Measurements from ENCODE around the gene GALE. TPM values are rescaled to one million over a fixed set of nuclear protein-coding genes. Genes with fewer than 3 reads are reported as not detected.
"Not testable (repeated sequence)": the region's sequence is repeated elsewhere in the genome, so short reads cannot be mapped to it uniquely, and the experiment has no call there.

GALE gene
- total RNA-seq, 1 experiment from 2014 or later, result 86.0 TPM

DNA sequence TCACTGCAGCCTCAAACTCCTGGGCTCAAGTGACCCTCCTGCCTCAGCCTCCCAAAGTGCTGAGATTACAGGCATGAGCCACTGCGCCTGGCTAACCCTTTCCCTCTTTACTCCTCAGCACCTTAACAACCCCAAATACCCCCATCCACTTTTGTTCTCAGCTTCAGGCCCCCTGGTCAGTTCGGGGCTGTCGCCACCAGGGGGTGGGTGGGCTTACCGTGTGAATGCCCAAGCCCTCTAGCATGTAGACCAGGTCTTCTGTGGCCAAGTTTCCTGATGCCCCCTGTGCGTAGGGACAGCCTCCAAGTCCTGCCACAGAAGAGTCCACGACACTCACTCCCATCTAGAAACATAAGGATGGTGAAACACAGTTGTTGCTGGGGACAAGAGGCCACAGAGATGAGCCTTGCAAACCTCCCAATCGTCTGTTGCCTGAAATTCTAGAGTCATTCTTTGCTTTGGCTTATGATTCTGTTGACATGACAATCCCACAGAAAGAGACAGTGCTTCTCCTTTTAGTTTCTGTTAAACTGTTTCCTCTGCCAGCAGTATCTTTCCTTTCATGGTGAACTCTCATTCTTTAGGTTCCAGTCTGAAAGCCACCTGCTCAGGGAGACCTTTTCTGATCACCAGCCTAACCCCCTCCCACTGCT lies 3.8 kb upstream of the GALE start:
- DNase-seq (no peak), ATAC-seq (no peak)
- H4K20me1 ChIP-seq (ENCODE audit: low read length), result no peaks in the 10 kb centered on the region
- TF ChIP-seq, protein P1, sequence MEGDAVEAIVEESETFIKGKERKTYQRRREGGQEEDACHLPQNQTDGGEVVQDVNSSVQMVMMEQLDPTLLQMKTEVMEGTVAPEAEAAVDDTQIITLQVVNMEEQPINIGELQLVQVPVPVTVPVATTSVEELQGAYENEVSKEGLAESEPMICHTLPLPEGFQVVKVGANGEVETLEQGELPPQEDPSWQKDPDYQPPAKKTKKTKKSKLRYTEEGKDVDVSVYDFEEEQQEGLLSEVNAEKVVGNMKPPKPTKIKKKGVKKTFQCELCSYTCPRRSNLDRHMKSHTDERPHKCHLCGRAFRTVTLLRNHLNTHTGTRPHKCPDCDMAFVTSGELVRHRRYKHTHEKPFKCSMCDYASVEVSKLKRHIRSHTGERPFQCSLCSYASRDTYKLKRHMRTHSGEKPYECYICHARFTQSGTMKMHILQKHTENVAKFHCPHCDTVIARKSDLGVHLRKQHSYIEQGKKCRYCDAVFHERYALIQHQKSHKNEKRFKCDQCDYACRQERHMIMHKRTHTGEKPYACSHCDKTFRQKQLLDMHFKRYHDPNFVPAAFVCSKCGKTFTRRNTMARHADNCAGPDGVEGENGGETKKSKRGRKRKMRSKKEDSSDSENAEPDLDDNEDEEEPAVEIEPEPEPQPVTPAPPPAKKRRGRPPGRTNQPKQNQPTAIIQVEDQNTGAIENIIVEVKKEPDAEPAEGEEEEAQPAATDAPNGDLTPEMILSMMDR (conservative IDR thresholded peaks at IDR 0.05; ENCODE audit: low read depth, low read length), result peak; percentile 18; the same call in 1 of the 2 replicates
- no peak for TF ChIP-seq EZH2phosphoT487 (IDR thresholded peaks at IDR 0.05; ENCODE audit: borderline replicate concordance, low read length)
- BruUV-seq (replicated peaks), result no TSS peak
- no peaks in the 10 kb centered on the region for H3K9me2 ChIP-seq (replicated peaks; ENCODE audit: low read length)
- H3F3A ChIP-seq (ENCODE audit: low read length, unreplicated experiment), result no peaks in the 10 kb centered on the region
- no peak overlapping the region for H2AFZ ChIP-seq (ENCODE audit: low read length)
- ChIA-PET POLR2A (ENCODE audit: unreplicated experiment) (no interaction called here), CTCF (no interaction called here)
- intact Hi-C loops (cut with micrococcal nuclease), result loop anchor here (5.0 kb wide), 1 partner anchor 113 kb away; no protein-coding TSS in a partner anchor
- no peak overlapping the region for H3K4me3 ChIP-seq (ENCODE audit: low read length)
- no peak overlapping the region for H3K9ac ChIP-seq (ENCODE audit: low read length)
- peaks cover 14% of the 10 kb centered on the region for H3K4me1 ChIP-seq (ENCODE audit: insufficient read depth, low read length)
- no peaks in the 10 kb centered on the region for H3K27me3 ChIP-seq (ENCODE audit: low read length)
- no peak overlapping the region for H3K4me2 ChIP-seq (ENCODE audit: low read length)
- no peaks in the 10 kb centered on the region for H3K36me3 ChIP-seq (ENCODE audit: low read depth, low read length)
- no peak overlapping the region for H3K27ac ChIP-seq (ENCODE audit: low read length)
- 0 out of 2 replicates have a peak, but pooled peaks cover 3% of the 10 kb centered on the region for H3K79me2 ChIP-seq (ENCODE audit: low read length)
- H3K9me3 ChIP-seq (ENCODE audit: low read length), result no peaks in the 10 kb centered on the region

DNA sequence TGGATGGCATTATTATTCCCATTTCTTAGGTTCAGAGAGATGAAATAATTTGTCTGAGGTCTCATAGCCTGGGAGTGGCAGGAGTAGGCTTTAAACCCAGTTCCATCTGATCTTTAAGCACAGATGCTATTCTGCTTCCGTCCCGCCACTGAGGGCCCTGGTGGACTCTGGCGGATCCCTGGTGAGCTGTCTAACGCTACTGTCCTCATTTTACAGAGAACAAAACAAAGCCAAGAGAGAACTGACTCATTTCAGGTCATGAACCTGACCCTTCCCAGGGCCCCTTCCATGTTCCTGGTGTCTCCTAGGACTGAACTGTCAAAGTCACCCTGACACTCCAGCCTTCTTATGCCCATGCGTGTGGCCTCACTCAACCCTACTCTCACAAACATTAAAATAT lies 3.1 kb upstream of the GALE start:
- ChIA-PET CTCF (no interaction called here), POLR2A (ENCODE audit: unreplicated experiment) (no interaction called here)
- DNase-seq (no peak), ATAC-seq (no peak)
- intact Hi-C loops (cut with micrococcal nuclease), result loop anchor here (5.0 kb wide), 1 partner anchor 114 kb away; no protein-coding TSS in a partner anchor
- H3F3A ChIP-seq (ENCODE audit: low read length, unreplicated experiment), result no peaks in the 10 kb centered on the region
- no peak overlapping the region for H3K4me2 ChIP-seq (ENCODE audit: low read length)
- H3K27me3 ChIP-seq (ENCODE audit: low read length), result no peaks in the 10 kb centered on the region
- no peak overlapping the region for H3K4me3 ChIP-seq (ENCODE audit: low read length)
- no peak overlapping the region for H3K9ac ChIP-seq (ENCODE audit: low read length)
- peaks cover 20% of the 10 kb centered on the region for H3K4me1 ChIP-seq (ENCODE audit: insufficient read depth, low read length)
- H3K9me3 ChIP-seq (ENCODE audit: low read length), result no peaks in the 10 kb centered on the region
- H3K27ac ChIP-seq (ENCODE audit: low read length), result no peak overlapping the region
- TF ChIP-seq, protein P1 (conservative IDR thresholded peaks at IDR 0.05; ENCODE audit: low read depth, low read length), result no peak
- no peak overlapping the region for H2AFZ ChIP-seq (ENCODE audit: low read length)
- BruUV-seq (replicated peaks), result no TSS peak
- H3K36me3 ChIP-seq (ENCODE audit: low read depth, low read length), result no peaks in the 10 kb centered on the region
- no peaks in the 10 kb centered on the region for H4K20me1 ChIP-seq (ENCODE audit: low read length)
- no peaks in the 10 kb centered on the region for H3K9me2 ChIP-seq (replicated peaks; ENCODE audit: low read length)
- peaks cover 9% of the 10 kb centered on the region for H3K79me2 ChIP-seq (ENCODE audit: low read length)

- H3K9me2 ChIP-seq (replicated peaks; ENCODE audit: low read length); H2AFZ ChIP-seq (ENCODE audit: low read length); H3K9ac ChIP-seq (ENCODE audit: low read length); H3F3A ChIP-seq (ENCODE audit: low read length, unreplicated experiment); H3K9me3 ChIP-seq (ENCODE audit: low read length); DNase-seq; H3K27ac ChIP-seq (ENCODE audit: low read length); ATAC-seq; CTCF ChIA-PET; BruUV-seq (replicated peaks); H3K36me3 ChIP-seq (ENCODE audit: low read depth, low read length); H3K27me3 ChIP-seq (ENCODE audit: low read length); H4K20me1 ChIP-seq (ENCODE audit: low read length); H3K4me2 ChIP-seq (ENCODE audit: low read length); H3K4me3 ChIP-seq (ENCODE audit: low read length); POLR2A ChIA-PET (ENCODE audit: unreplicated experiment): not testable (repeated sequence)
- Histone ChIP-seq H3K4me1 (ENCODE audit: insufficient read depth, low read length) (peaks cover 21% of the 10 kb centered on the region), H3K79me2 (ENCODE audit: low read length) (peaks cover 10% of the 10 kb centered on the region)
- intact Hi-C loops (cut with micrococcal nuclease), result loop anchor here (5.0 kb wide), 1 partner anchor 114 kb away; no protein-coding TSS in a partner anchor
These were observed 2.3 kb upstream of the GALE start for GRCh38 chr1:23802809-23803342.
